Measurements from ENCODE around the gene UBE4A.
"Not testable (repeated sequence)": the region's sequence is repeated elsewhere in the genome, so short reads cannot be mapped to it uniquely, and the experiment has no call there.

The UBE4A gene

GRCh38 chr11:118382954-118383353, 23.6 kb downstream of the UBE4A start:
- Histone ChIP-seq H3K27ac (ENCODE audit: low read depth, low read length) (no peak overlapping the region), H3K4me3 (ENCODE audit: low read length) (no peak overlapping the region), H3K4me1 (ENCODE audit: control insufficient read depth, insufficient read depth, low read length) (no peaks in the 10 kb centered on the region), H3K9ac (ENCODE audit: low read length) (no peak overlapping the region), H3K36me3 (ENCODE audit: control insufficient read depth, insufficient read depth, low read length) (peaks cover 55% of the 10 kb centered on the region), H3K27me3 (ENCODE audit: control insufficient read depth, insufficient read depth, low read length) (no peaks in the 10 kb centered on the region)

- H3K4me1 ChIP-seq (ENCODE audit: control insufficient read depth, insufficient read depth, low read length), result no peaks in the 10 kb centered on the region
- no peak overlapping the region for H3K4me3 ChIP-seq (ENCODE audit: low read length)
- H3K9ac ChIP-seq (ENCODE audit: low read length), result no peak overlapping the region
- no peaks in the 10 kb centered on the region for H3K27me3 ChIP-seq (ENCODE audit: control insufficient read depth, insufficient read depth, low read length)
- peaks cover 50% of the 10 kb centered on the region for H3K36me3 ChIP-seq (ENCODE audit: control insufficient read depth, insufficient read depth, low read length)
- H3K27ac ChIP-seq (ENCODE audit: low read depth, low read length), result no peak overlapping the region
Observed at GRCh38 chr11:118383657-118384056, 24.3 kb downstream of the UBE4A start.

- Histone ChIP-seq H3K9ac (ENCODE audit: low read length) (no peak overlapping the region), H3K4me3 (ENCODE audit: low read length) (no peak overlapping the region), H3K27me3 (ENCODE audit: control insufficient read depth, insufficient read depth, low read length) (no peaks in the 10 kb centered on the region), H3K27ac (ENCODE audit: low read depth, low read length) (no peak overlapping the region), H3K36me3 (ENCODE audit: control insufficient read depth, insufficient read depth, low read length) (peaks cover 8% of the 10 kb centered on the region), H3K4me1 (ENCODE audit: control insufficient read depth, insufficient read depth, low read length) (peaks cover 3% of the 10 kb centered on the region)
Observed at GRCh38 chr11:118396097-118396501, 36.7 kb downstream of the UBE4A start.

- Histone ChIP-seq H3K27me3 (ENCODE audit: control insufficient read depth, insufficient read depth, low read length) (no peaks in the 10 kb centered on the region), H3K4me1 (ENCODE audit: control insufficient read depth, insufficient read depth, low read length) (peaks cover 4% of the 10 kb centered on the region), H3K4me3 (ENCODE audit: low read length) (no peak overlapping the region), H3K9ac (ENCODE audit: low read length) (no peak overlapping the region), H3K27ac (ENCODE audit: low read depth, low read length) (no peak overlapping the region), H3K36me3 (ENCODE audit: control insufficient read depth, insufficient read depth, low read length) (peaks cover 6% of the 10 kb centered on the region)
Observed at GRCh38 chr11:118397448-118397847, 38.0 kb downstream of the UBE4A start.

- no peak overlapping the region for H3K27ac ChIP-seq (ENCODE audit: low read depth, low read length)
Observed at GRCh38 chr11:118398791-118399559, 39.6 kb downstream of the UBE4A start.

GRCh38 chr11:118401151-118401879, 41.9 kb downstream of the UBE4A start, which contains the start of gene ATP5MG:
ATP5MG (plus strand) TSS chr11:118401606; CDS start chr11:118401666, 60 bp downstream.
- Histone ChIP-seq H3K9ac (ENCODE audit: low read length) (peak within 1 kb of the TSS; percentile 82), H3K36me3 (ENCODE audit: control insufficient read depth, insufficient read depth, low read length) (no peaks in the 10 kb centered on the region), H3K27ac (ENCODE audit: low read depth, low read length) (peak within 1 kb of the TSS; percentile 92), H3K27me3 (ENCODE audit: control insufficient read depth, insufficient read depth, low read length) (no peaks in the 10 kb centered on the region), H3K4me1 (ENCODE audit: control insufficient read depth, insufficient read depth, low read length) (peaks cover 11% of the 10 kb centered on the region), H3K4me3 (ENCODE audit: low read length) (peak within 1 kb of the TSS; percentile 96)

More at GRCh38 chr11:118398791-118399559, 39.6 kb downstream of the UBE4A start:
- H3K4me3 ChIP-seq (ENCODE audit: low read length), result no peak overlapping the region
- no peaks in the 10 kb centered on the region for H3K36me3 ChIP-seq (ENCODE audit: control insufficient read depth, insufficient read depth, low read length)
- H3K9ac ChIP-seq (ENCODE audit: low read length), result no peak overlapping the region
- H3K4me1 ChIP-seq (ENCODE audit: control insufficient read depth, insufficient read depth, low read length), result peaks cover 11% of the 10 kb centered on the region
- H3K27me3 ChIP-seq (ENCODE audit: control insufficient read depth, insufficient read depth, low read length), result no peaks in the 10 kb centered on the region

- no peaks in the 10 kb centered on the region for H3K36me3 ChIP-seq (ENCODE audit: control insufficient read depth, insufficient read depth, low read length)
- H3K4me1 ChIP-seq (ENCODE audit: control insufficient read depth, insufficient read depth, low read length), result peaks cover 11% of the 10 kb centered on the region
- H3K27me3 ChIP-seq (ENCODE audit: control insufficient read depth, insufficient read depth, low read length), result no peaks in the 10 kb centered on the region
- H3K27ac ChIP-seq (ENCODE audit: low read depth, low read length), result peak overlapping the region; percentile 92
- peak overlapping the region; percentile 82 for H3K9ac ChIP-seq (ENCODE audit: low read length)
- H3K4me3 ChIP-seq (ENCODE audit: low read length), result peak overlapping the region; percentile 96
Observed at GRCh38 chr11:118401880-118402590, 42.6 kb downstream of the UBE4A start.

- not testable (repeated sequence) for H3K36me3 ChIP-seq (ENCODE audit: control insufficient read depth, insufficient read depth, low read length); H3K27ac ChIP-seq (ENCODE audit: low read depth, low read length); H3K9ac ChIP-seq (ENCODE audit: low read length); H3K27me3 ChIP-seq (ENCODE audit: control insufficient read depth, insufficient read depth, low read length)
- Histone ChIP-seq H3K4me3 (ENCODE audit: low read length) (peak overlapping the region; percentile 96), H3K4me1 (ENCODE audit: control insufficient read depth, insufficient read depth, low read length) (peaks cover 11% of the 10 kb centered on the region)
Observed at GRCh38 chr11:118402594-118402993, 43.2 kb downstream of the UBE4A start.

- H3K27me3 ChIP-seq (ENCODE audit: control insufficient read depth, insufficient read depth, low read length), result no peaks in the 10 kb centered on the region
- peaks cover 8% of the 10 kb centered on the region for H3K4me1 ChIP-seq (ENCODE audit: control insufficient read depth, insufficient read depth, low read length)
- peaks cover 3% of the 10 kb centered on the region for H3K36me3 ChIP-seq (ENCODE audit: control insufficient read depth, insufficient read depth, low read length)
- no peak overlapping the region for H3K27ac ChIP-seq (ENCODE audit: low read depth, low read length)
- H3K4me3 ChIP-seq (ENCODE audit: low read length), result no peak overlapping the region
- H3K9ac ChIP-seq (ENCODE audit: low read length), result no peak overlapping the region
Observed at GRCh38 chr11:118406599-118407166, 47.3 kb downstream of the UBE4A start.

GRCh38 chr11:118410055-118410745, 50.8 kb downstream of the UBE4A start:
- H3K27ac ChIP-seq (ENCODE audit: low read depth, low read length), result no peak overlapping the region

GRCh38 chr11:118411530-118411929, 52.1 kb downstream of the UBE4A start:
- peaks cover 3% of the 10 kb centered on the region for H3K36me3 ChIP-seq (ENCODE audit: control insufficient read depth, insufficient read depth, low read length)
- no peaks in the 10 kb centered on the region for H3K27me3 ChIP-seq (ENCODE audit: control insufficient read depth, insufficient read depth, low read length)
- H3K4me3 ChIP-seq (ENCODE audit: low read length), result no peak overlapping the region
- no peak overlapping the region for H3K27ac ChIP-seq (ENCODE audit: low read depth, low read length)
- no peak overlapping the region for H3K9ac ChIP-seq (ENCODE audit: low read length)
- H3K4me1 ChIP-seq (ENCODE audit: control insufficient read depth, insufficient read depth, low read length), result peaks cover 9% of the 10 kb centered on the region

More at GRCh38 chr11:118410055-118410745, 50.8 kb downstream of the UBE4A start:
- Histone ChIP-seq H3K4me3 (ENCODE audit: low read length) (no peak overlapping the region), H3K4me1 (ENCODE audit: control insufficient read depth, insufficient read depth, low read length) (no peaks in the 10 kb centered on the region), H3K9ac (ENCODE audit: low read length) (no peak overlapping the region), H3K27me3 (ENCODE audit: control insufficient read depth, insufficient read depth, low read length) (no peaks in the 10 kb centered on the region), H3K36me3 (ENCODE audit: control insufficient read depth, insufficient read depth, low read length) (peaks cover 3% of the 10 kb centered on the region)

Measured in rectal smooth muscle tissue (tissue), 1 donor.